ENCODE measurements around the gene TOR1AIP2.
"Not testable (repeated sequence)": the region's sequence is repeated elsewhere in the genome, so short reads cannot be mapped to it uniquely, and the experiment has no call there.

The TOR1AIP2 gene

GRCh38 chr1:179857009-179857408 lies 20.6 kb downstream of the TOR1AIP2 start:
- Mint-ChIP-seq H3K27ac (no peak overlapping the region), H3K4me1 (ENCODE audit: low read depth) (no peaks in the 10 kb centered on the region), H3K9me3 (no peaks in the 10 kb centered on the region), H3K4me3 (no peak overlapping the region), H3K27me3 (no peaks in the 10 kb centered on the region), H3K36me3 (ENCODE audit: low read depth) (peaks cover 52% of the 10 kb centered on the region)

- peaks cover 56% of the 10 kb centered on the region for H3K36me3 Mint-ChIP-seq (ENCODE audit: low read depth)
- no peaks in the 10 kb centered on the region for H3K27me3 Mint-ChIP-seq
- no peak overlapping the region for H3K27ac Mint-ChIP-seq
- no peak overlapping the region for H3K4me3 Mint-ChIP-seq
- no peaks in the 10 kb centered on the region for H3K9me3 Mint-ChIP-seq
- no peaks in the 10 kb centered on the region for H3K4me1 Mint-ChIP-seq (ENCODE audit: low read depth)
Observed at GRCh38 chr1:179856296-179856695, 21.3 kb downstream of the TOR1AIP2 start.

GRCh38 chr1:179855831-179856230 lies 21.8 kb downstream of the TOR1AIP2 start:
- H3K4me1 Mint-ChIP-seq (ENCODE audit: low read depth); H3K27me3 Mint-ChIP-seq; H3K9me3 Mint-ChIP-seq; H3K27ac Mint-ChIP-seq; H3K4me3 Mint-ChIP-seq: not testable (repeated sequence)
- peaks cover 57% of the 10 kb centered on the region for H3K36me3 Mint-ChIP-seq (ENCODE audit: low read depth)

GRCh38 chr1:179853102-179853501 lies 24.5 kb downstream of the TOR1AIP2 start:
- no peaks in the 10 kb centered on the region for H3K27me3 Mint-ChIP-seq
- peaks cover 60% of the 10 kb centered on the region for H3K36me3 Mint-ChIP-seq (ENCODE audit: low read depth)
- H3K4me1 Mint-ChIP-seq (ENCODE audit: low read depth): no peaks in the 10 kb centered on the region
- H3K9me3 Mint-ChIP-seq: no peaks in the 10 kb centered on the region
- H3K4me3 Mint-ChIP-seq: no peak overlapping the region
- H3K27ac Mint-ChIP-seq: no peak overlapping the region

- no peak overlapping the region for H3K27ac Mint-ChIP-seq
Observed at GRCh38 chr1:179848233-179848632, 29.4 kb downstream of the TOR1AIP2 start.

GRCh38 chr1:179840107-179840506 lies 37.5 kb downstream of the TOR1AIP2 start:
- H3K27ac Mint-ChIP-seq: no peak overlapping the region

More at GRCh38 chr1:179848233-179848632, 29.4 kb downstream of the TOR1AIP2 start:
- Mint-ChIP-seq H3K36me3 (ENCODE audit: low read depth) (peaks cover 61% of the 10 kb centered on the region), H3K4me3 (no peak overlapping the region), H3K27me3 (no peaks in the 10 kb centered on the region), H3K4me1 (ENCODE audit: low read depth) (no peaks in the 10 kb centered on the region), H3K9me3 (no peaks in the 10 kb centered on the region)

GRCh38 chr1:179836686-179837445 lies 40.7 kb downstream of the TOR1AIP2 start:
- H3K36me3 Mint-ChIP-seq (ENCODE audit: low read depth): peaks cover 17% of the 10 kb centered on the region
- H3K4me3 Mint-ChIP-seq; H3K9me3 Mint-ChIP-seq; H3K27me3 Mint-ChIP-seq; H3K27ac Mint-ChIP-seq; H3K4me1 Mint-ChIP-seq (ENCODE audit: low read depth): not testable (repeated sequence)

More at GRCh38 chr1:179840107-179840506, 37.5 kb downstream of the TOR1AIP2 start:
- Mint-ChIP-seq H3K4me1 (ENCODE audit: low read depth) (no peaks in the 10 kb centered on the region), H3K27me3 (no peaks in the 10 kb centered on the region), H3K4me3 (no peak overlapping the region), H3K36me3 (ENCODE audit: low read depth) (peaks cover 30% of the 10 kb centered on the region), H3K9me3 (no peaks in the 10 kb centered on the region)

GRCh38 chr1:179831852-179832699 lies 45.5 kb downstream of the TOR1AIP2 start:
- Mint-ChIP-seq H3K27me3 (no peaks in the 10 kb centered on the region), H3K4me1 (ENCODE audit: low read depth) (peaks cover 17% of the 10 kb centered on the region), H3K36me3 (ENCODE audit: low read depth) (peaks cover 8% of the 10 kb centered on the region), H3K27ac (no peak overlapping the region), H3K9me3 (no peaks in the 10 kb centered on the region), H3K4me3 (peak overlapping the region; percentile 25)

GRCh38 chr1:179831225-179831624 lies 46.4 kb downstream of the TOR1AIP2 start:
- Mint-ChIP-seq H3K4me1 (ENCODE audit: low read depth) (peaks cover 17% of the 10 kb centered on the region), H3K27ac (no peak overlapping the region), H3K36me3 (ENCODE audit: low read depth) (peaks cover 6% of the 10 kb centered on the region), H3K27me3 (no peaks in the 10 kb centered on the region), H3K9me3 (no peaks in the 10 kb centered on the region), H3K4me3 (no peak overlapping the region)

- Mint-ChIP-seq H3K4me3 (no peak overlapping the region), H3K27me3 (no peaks in the 10 kb centered on the region), H3K36me3 (ENCODE audit: low read depth) (no peaks in the 10 kb centered on the region), H3K4me1 (ENCODE audit: low read depth) (peaks cover 17% of the 10 kb centered on the region), H3K27ac (no peak overlapping the region), H3K9me3 (no peaks in the 10 kb centered on the region)
Observed at GRCh38 chr1:179828554-179829110, 49.0 kb downstream of the TOR1AIP2 start.

- Mint-ChIP-seq H3K4me3 (no peak overlapping the region), H3K27me3 (no peaks in the 10 kb centered on the region), H3K27ac (no peak overlapping the region)
Observed at GRCh38 chr1:179826626-179827280, 50.9 kb downstream of the TOR1AIP2 start.

GRCh38 chr1:179825798-179826460 lies 51.7 kb downstream of the TOR1AIP2 start:
- no peaks in the 10 kb centered on the region for H3K27me3 Mint-ChIP-seq
- H3K9me3 Mint-ChIP-seq: no peaks in the 10 kb centered on the region

More at GRCh38 chr1:179826626-179827280, 50.9 kb downstream of the TOR1AIP2 start:
- H3K36me3 Mint-ChIP-seq (ENCODE audit: low read depth): no peaks in the 10 kb centered on the region
- peaks cover 9% of the 10 kb centered on the region for H3K4me1 Mint-ChIP-seq (ENCODE audit: low read depth)
- H3K9me3 Mint-ChIP-seq: no peaks in the 10 kb centered on the region

GRCh38 chr1:179825206-179825605 lies 52.4 kb downstream of the TOR1AIP2 start:
- Mint-ChIP-seq H3K36me3 (ENCODE audit: low read depth) (no peaks in the 10 kb centered on the region), H3K27ac (no peak overlapping the region), H3K9me3 (no peaks in the 10 kb centered on the region), H3K4me3 (no peak overlapping the region), H3K27me3 (no peaks in the 10 kb centered on the region), H3K4me1 (ENCODE audit: low read depth) (no peaks in the 10 kb centered on the region)

More at GRCh38 chr1:179825798-179826460, 51.7 kb downstream of the TOR1AIP2 start:
- Mint-ChIP-seq H3K36me3 (ENCODE audit: low read depth) (no peaks in the 10 kb centered on the region), H3K27ac (no peak overlapping the region), H3K4me3 (no peak overlapping the region), H3K4me1 (ENCODE audit: low read depth) (peaks cover 1% of the 10 kb centered on the region)

GRCh38 chr1:179824265-179824664 lies 53.3 kb downstream of the TOR1AIP2 start:
- Mint-ChIP-seq H3K9me3 (no peaks in the 10 kb centered on the region), H3K36me3 (ENCODE audit: low read depth) (no peaks in the 10 kb centered on the region), H3K27ac (no peak overlapping the region), H3K4me3 (no peak overlapping the region), H3K4me1 (ENCODE audit: low read depth) (no peaks in the 10 kb centered on the region), H3K27me3 (no peaks in the 10 kb centered on the region)
